Dendritic cell treated with granulocyte-macrophage colony-stimulating factor and Interleukin-4, amounts not matched to agents 40 ng/mL and 50 ng/mL, for 4 days (primary cell): ENCODE measurements around the gene MOSPD3.
"Not testable (repeated sequence)": the region's sequence is repeated elsewhere in the genome, so short reads cannot be mapped to it uniquely, and the experiment has no call there.

Experiments
- H3K27ac Mint-ChIP-seq: one replicate; pipeline ENCODE4 v1.8.0; 2022; ENCODE audit warnings: mild to moderate bottlenecking, mixed read lengths
- H3K27me3 Mint-ChIP-seq: one replicate; pipeline ENCODE4 v1.8.0; 2022; ENCODE audit warnings: mild to moderate bottlenecking, mixed read lengths
- H3K36me3 Mint-ChIP-seq: one replicate; pipeline ENCODE4 v1.8.0; 2022; ENCODE audit warnings: low read depth, mixed read lengths
- H3K4me1 Mint-ChIP-seq: one replicate; pipeline ENCODE4 v1.8.0; 2022; ENCODE audit warnings: low read depth, mixed read lengths
- H3K4me3 Mint-ChIP-seq: one replicate; pipeline ENCODE4 v1.8.0; 2022; ENCODE audit warnings: mild to moderate bottlenecking, moderate library complexity, mixed read lengths
- H3K9me3 Mint-ChIP-seq: one replicate; pipeline ENCODE4 v1.8.0; 2022; ENCODE audit warnings: mixed read lengths
- intact Hi-C: fragments of 100-400 bp; cut with micrococcal nuclease; formaldehyde crosslinking; loops from one replicate; pipeline ENCODE4 v1.15.0; 2022

Gene MOSPD3

DNA sequence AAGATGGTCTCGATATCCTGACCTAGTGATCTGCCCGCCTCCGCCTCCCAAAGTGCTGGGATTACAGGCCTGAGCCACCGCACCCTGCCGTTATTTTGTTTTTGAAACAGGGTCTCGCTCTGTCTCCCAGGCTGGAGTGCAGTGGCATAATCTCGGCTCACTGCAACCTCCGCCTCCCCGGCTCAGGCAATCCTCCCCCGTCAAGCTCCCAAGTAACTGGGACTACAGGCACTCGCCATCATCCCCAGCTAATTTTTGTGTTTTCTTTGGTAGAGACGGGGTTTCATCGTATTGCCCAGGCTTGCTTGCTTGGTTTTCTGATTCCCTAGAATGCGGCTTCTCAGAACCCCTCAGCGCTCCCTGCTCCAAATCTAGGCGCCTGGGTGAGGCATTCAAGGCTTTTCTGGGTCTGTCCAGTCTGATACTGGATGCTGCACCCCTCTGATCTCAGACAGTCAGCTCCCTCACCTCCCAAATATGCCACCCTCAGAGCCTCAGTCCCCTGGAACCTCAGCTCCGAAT lies 27.7 kb downstream of the MOSPD3 start:
- H3K36me3 Mint-ChIP-seq = no peaks in the 10 kb centered on the region
- H3K27ac Mint-ChIP-seq = no peak overlapping the region
- peaks cover 23% of the 10 kb centered on the region for H3K27me3 Mint-ChIP-seq
- no peaks in the 10 kb centered on the region for H3K4me1 Mint-ChIP-seq
- H3K4me3 Mint-ChIP-seq = no peak overlapping the region
- H3K9me3 Mint-ChIP-seq = no peaks in the 10 kb centered on the region
- intact Hi-C loops = no loop called here

DNA sequence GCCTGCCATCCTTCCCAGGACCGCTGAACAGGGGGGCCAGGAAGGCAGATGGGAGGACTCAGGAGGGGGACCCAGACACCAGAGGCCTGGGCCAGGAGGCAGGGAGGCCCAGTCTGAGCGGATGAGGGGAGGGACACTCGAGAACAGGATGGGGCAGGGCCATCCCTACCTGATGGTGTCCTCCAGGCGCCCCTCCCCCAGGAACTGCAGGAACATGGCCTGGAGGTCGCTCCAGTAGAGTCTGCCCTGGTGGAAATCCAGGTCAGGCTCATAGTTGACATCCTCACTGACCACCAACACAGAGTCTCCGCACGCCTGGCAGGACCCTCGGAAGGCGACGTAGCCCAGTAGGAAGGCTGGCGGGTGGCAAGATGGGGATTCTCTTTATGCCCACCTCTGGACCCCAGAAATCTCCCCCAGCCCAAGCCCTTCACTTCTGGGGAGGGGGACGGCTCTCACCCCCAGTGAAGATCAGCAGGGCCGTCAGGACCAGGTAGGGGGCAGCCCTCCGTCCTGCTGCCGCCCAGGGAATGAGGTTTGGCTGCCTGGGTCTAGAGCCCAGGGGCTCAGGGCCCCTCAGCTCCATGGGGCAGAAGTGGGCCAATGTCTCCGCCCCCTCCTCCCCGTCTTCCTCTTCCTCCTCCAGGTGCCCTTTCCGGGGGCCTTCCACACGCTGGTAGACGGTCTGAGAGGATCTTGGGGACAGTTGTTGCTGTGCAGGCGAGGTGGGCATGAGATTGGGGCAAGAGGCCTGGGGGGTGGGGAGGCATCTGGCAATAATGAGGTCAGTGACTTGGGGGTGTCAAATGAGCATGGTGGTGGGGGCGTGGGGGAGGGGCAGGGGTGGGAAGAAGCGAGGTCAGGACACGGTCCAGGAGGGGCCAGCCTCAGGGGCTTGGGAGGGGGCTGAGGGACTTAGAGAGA lies 28.4 kb downstream of the MOSPD3 start:
- Mint-ChIP-seq H3K9me3 (no peaks in the 10 kb centered on the region), H3K36me3 (no peaks in the 10 kb centered on the region), H3K4me3 (no peak overlapping the region), H3K27me3 (peaks cover 29% of the 10 kb centered on the region), H3K4me1 (no peaks in the 10 kb centered on the region), H3K27ac (no peak overlapping the region)
- intact Hi-C loops = no loop called here

DNA sequence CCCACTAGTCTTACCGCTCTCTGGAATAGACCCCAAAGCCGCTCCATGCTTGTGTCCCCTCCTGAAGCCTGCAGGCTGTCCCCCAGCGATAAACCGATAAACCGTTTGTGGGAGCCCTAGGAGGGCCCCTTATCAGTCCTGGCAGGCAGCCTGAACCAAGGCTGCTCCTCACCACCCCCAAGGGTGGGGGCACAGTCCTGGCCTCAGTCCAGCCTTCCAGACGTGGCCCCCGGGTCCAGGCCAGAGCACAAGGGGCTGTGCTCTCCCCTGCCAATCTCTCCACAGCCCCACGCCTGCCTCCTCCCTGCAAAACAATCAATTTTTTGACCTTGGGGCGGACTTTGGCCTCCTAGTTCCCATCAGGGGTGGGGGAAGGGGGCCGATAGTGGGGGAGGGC lies 29.1 kb downstream of the MOSPD3 start, which contains the start of gene TFR2:
Gene TFR2, minus strand, starts transcription at position 90 of the 397 bp plus-strand sequence. Its CDS starts 43 bp downstream, at position 47.
- Mint-ChIP-seq H3K9me3 (no peaks in the 10 kb centered on the region), H3K4me1 (no peaks in the 10 kb centered on the region), H3K4me3 (no peak within 1 kb of the TSS), H3K27ac (no peak within 1 kb of the TSS), H3K36me3 (no peaks in the 10 kb centered on the region), H3K27me3 (peaks cover 33% of the 10 kb centered on the region)
- intact Hi-C loops = no loop called here

DNA sequence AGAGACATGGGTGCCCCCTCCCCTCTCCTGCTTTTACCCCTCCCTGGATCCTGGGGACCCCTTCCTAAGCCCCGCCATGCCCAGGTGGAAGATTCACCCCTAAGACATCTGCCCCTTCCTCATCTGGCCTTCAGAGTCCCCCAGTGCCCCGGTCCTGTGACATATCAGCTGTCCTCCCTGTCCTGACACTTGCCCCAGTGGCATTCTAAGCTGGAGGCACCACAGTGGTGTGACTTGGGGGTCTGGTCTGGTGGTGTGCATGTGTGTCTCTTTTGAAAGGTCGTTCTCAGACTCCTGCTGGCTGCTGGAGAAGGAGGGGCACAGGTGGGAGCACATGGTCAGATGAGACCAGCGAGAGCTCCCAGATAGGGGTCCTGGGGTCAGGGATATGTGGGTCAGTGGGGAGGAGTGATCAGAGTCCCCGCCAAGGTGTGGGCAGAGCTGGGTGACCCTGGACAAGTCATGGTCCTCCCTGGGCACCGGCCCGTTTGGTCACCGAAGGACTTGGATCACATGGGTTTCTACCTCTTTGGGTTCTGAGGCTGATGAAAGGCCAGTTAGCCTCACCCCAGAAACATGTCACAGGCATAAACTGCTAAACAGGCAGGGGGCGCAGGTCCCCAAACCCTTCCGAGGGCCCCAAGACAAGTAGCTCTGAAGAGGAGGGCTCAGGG lies 29.7 kb downstream of the MOSPD3 start:
- no peak overlapping the region for H3K4me3 Mint-ChIP-seq
- H3K9me3 Mint-ChIP-seq = no peaks in the 10 kb centered on the region
- intact Hi-C loops = no loop called here
- no peaks in the 10 kb centered on the region for H3K36me3 Mint-ChIP-seq
- H3K27me3 Mint-ChIP-seq = peaks cover 37% of the 10 kb centered on the region
- H3K27ac Mint-ChIP-seq = no peak overlapping the region
- H3K4me1 Mint-ChIP-seq = no peaks in the 10 kb centered on the region

DNA sequence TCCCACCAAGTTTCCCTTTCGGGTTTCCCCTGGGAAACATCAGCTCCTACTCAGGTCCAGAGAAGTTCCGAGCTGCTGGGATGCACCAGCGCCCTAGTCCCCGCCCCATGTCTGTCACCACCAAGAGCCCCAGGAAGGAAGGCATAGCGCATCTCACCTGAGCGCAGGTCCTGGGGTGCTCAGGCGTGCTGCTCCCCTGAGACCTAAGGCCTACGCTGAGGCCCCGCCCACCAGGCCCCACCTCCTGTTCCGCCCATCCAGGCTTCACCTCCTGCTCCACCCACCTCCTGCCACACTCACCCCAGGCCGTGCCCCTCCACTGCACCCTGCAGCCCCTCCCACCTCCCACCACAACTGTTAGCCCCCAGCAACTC lies 30.2 kb downstream of the MOSPD3 start:
- H3K27ac Mint-ChIP-seq = no peak overlapping the region
- intact Hi-C loops = no loop called here
- H3K36me3 Mint-ChIP-seq = no peaks in the 10 kb centered on the region
- no peaks in the 10 kb centered on the region for H3K9me3 Mint-ChIP-seq
- H3K4me3 Mint-ChIP-seq = no peak overlapping the region
- peaks cover 41% of the 10 kb centered on the region for H3K27me3 Mint-ChIP-seq
- no peaks in the 10 kb centered on the region for H3K4me1 Mint-ChIP-seq

DNA sequence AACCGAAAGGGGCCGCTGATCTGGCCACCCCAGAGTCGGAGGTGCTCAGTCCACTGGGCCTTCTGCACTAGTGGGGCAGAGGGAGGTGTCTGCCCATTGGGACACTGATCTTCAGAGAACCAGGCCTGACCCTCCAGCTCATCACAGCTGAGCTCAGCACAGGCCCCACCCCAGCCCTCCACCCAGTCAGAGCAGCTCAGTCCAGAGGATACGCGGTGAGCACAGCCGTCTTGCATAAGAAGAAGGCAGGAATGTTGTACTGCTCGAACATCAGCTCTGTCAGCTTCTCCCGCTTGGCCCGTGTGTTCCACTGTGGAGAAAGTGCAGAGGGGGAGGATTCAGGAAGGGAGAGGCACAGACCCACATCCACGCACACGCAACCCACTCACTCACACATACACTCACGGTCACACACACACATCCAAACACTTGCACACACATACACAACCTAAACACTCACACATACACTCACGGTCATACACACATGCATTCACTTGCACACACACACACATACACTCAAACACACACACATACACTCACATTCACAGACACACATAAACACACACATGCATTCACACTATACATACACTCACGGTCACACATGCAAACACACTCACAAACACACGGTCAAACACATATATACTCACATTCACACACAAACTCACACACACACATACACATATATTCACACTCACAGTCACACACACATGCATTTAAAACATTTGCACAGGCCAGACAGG lies 37.7 kb downstream of the MOSPD3 start:
- H3K27ac Mint-ChIP-seq = no peak overlapping the region
- H3K27me3 Mint-ChIP-seq = peaks cover 59% of the 10 kb centered on the region
- no peaks in the 10 kb centered on the region for H3K9me3 Mint-ChIP-seq
- peaks cover 5% of the 10 kb centered on the region for H3K4me1 Mint-ChIP-seq
- no peak overlapping the region for H3K4me3 Mint-ChIP-seq
- no peaks in the 10 kb centered on the region for H3K36me3 Mint-ChIP-seq
- intact Hi-C loops = no loop called here

DNA sequence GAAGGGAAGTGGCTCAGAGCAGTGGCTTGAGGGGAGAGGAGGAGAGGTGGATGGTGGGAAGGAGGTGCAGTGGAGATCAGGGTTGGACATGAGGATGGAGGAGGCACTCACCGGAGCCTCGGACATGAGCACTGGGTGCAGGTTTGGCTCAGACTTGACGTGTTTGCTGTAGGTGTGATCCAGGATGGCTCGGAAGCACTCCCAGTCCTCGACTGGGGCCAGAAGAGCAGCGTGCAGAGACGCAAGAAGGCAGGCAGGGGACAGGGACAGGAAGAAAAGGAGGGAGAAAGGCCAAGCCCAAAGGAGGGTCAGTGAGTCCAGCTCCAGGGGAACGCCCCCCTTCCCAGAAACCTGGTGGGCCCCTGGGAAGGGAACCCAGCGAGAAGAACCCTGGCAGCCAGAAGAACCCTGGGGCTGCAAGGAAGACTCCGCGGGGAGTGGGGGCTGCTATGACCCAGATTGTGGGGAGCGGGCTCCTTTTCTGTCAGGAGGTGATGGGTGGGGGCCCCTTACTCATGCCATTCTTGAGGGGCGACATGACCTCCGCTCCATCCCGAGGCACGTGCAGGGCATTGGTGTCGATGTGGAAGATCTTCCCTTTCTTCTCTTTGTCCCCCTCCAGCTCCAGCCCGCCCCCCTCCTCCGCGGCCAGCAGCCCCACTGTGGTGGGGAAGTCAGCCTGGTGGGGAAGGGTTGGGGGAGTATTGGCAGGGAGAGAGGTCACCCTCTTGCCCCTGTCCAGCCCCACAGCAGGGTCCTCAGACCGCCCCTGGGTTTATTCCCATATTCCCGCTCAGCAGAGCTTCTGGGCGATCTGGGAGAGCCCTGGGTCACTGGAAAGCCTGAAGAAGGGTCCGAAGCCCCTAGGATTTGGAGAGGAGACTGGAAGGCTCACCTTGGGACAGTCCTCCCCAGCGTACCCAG lies 42.8 kb downstream of the MOSPD3 start:
- intact Hi-C loops = no loop called here
- no peak overlapping the region for H3K27ac Mint-ChIP-seq
- no peaks in the 10 kb centered on the region for H3K9me3 Mint-ChIP-seq
- peaks cover 5% of the 10 kb centered on the region for H3K4me1 Mint-ChIP-seq
- H3K27me3 Mint-ChIP-seq = peaks cover 69% of the 10 kb centered on the region
- no peak overlapping the region for H3K4me3 Mint-ChIP-seq
- H3K36me3 Mint-ChIP-seq = no peaks in the 10 kb centered on the region

DNA sequence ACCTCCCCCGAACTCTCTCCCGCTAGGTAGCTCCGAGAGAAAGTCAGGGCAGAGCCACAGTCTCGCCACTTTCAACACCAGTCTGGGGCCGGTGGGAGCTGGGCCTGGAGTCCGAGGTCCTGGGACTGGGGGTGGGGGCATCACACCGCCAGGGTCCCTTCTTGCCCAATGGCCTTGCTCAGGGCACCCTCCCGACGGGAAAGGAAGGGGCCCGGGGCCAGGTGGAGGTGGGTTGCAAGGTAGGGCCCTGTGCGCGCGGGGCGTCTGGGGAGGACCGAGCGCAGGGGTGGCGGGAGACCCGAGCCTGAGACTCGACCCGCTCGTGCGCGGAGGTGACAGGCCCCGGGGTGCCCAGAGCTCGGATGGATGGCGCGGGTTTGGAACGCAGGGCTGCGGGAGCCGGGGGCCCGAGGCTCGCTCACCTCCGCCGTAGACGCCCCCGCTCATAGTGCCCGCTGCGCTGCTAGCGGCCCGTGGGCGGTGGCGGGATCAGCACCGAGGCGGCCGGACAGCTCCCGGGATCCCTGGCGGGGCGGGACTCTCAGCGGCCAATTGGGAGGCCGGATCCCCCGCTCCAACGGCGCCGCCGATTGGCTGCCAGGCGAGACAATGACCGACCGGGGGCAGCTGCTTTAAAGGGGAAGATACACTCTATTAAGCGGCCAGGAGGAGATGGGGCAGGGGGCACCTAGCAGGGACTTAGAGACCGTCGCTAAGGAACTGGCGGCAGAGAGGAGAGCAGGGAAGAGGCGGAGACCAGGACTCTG lies 43.8 kb downstream of the MOSPD3 start, which contains the start of gene ACTL6B:
Gene ACTL6B, minus strand, starts transcription at position 541 of the 767 bp plus-strand sequence. Its CDS starts 94 bp downstream, at position 447.
- Mint-ChIP-seq H3K9me3 (no peaks in the 10 kb centered on the region), H3K4me1 (peaks cover 5% of the 10 kb centered on the region), H3K36me3 (no peaks in the 10 kb centered on the region), H3K27ac (no peak within 1 kb of the TSS), H3K4me3 (no peak within 1 kb of the TSS), H3K27me3 (peaks cover 73% of the 10 kb centered on the region)
- intact Hi-C loops = no loop called here

DNA sequence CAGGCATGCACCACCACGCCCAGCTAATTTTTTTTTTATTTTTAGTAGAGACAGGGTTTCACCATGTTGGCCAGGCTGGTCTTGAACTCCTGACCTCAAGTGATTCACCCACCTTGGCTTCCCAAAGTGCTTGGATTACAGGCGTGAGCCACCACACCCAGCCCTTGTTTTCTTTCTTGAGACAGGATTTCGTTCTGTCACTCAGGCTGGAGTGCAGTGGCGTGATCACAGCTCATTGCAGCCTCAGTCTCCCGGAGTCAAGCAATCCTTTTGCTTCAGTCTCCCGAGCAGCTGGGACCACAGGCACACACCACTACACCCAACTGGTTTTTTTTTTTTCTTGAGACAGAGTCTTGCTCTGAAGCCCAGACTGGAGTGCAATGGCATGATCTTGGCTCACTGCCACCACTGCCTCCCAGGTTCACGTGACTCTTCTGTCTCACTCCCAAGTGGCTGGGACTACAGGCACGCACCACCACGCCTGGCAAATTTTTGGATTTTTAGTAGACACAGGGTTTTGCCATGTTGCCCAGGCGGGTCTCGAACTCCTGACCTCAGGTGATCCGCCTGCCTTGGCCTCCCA lies 49.9 kb downstream of the MOSPD3 start:
- H3K27ac Mint-ChIP-seq, H3K36me3 Mint-ChIP-seq, H3K4me3 Mint-ChIP-seq, H3K9me3 Mint-ChIP-seq, H3K4me1 Mint-ChIP-seq, intact Hi-C loops: not testable (repeated sequence)
- peaks cover 51% of the 10 kb centered on the region for H3K27me3 Mint-ChIP-seq
